HCT116 (cell line): ENCODE measurements around the gene MPC1. TPM values are rescaled to one million over a fixed set of nuclear protein-coding genes. Genes with fewer than 3 reads are reported as not detected.

Source experiments
- ATAC-seq: fragments of 200-7000 bp; cut with Tn5 transposase; 2 replicates; pipeline ENCODE4 v1.9.1; 2020; ENCODE audit warnings: mild to moderate bottlenecking, moderate library complexity
- BruUV-seq: library from RNA; stranded (reverse); fragments of 400-500 nt; replicated peaks from 2 replicates; lab custom pipeline; 2021; lab: Mats Ljungman, UMichigan
- CTCF ChIA-PET: fragments of 300-600 bp; sonication (Branson Sonifier 250); formaldehyde crosslinking; loops from one replicate; lab custom pipeline; 2021; ENCODE audit warnings: antibody characterized with exemption; lab: Charles Lee
- POLR2A ChIA-PET: fragments of 300-600, 350-600 bp; sonication (Branson Sonifier 250); formaldehyde crosslinking; loops from one replicate; lab custom pipeline; 2021; ENCODE audit warnings: antibody characterized with exemption; lab: Charles Lee
- RAD21 ChIA-PET, 2 experiments: fragments of 300-600 bp; sonication (Branson Sonifier 250); formaldehyde crosslinking; loops; one replicate each; lab custom pipeline; 2023; ENCODE audit warnings: low total read pairs in 2 of 2; ENCODE audit not compliant: uncharacterized antibody in 2 of 2, unreplicated experiment in 2 of 2, low non-redundant PET in 1 of 2; lab: Charles Lee
- DNase-seq: peaks from one replicate; pipeline ENCODE4 v3.0.0-alpha.2; 2010; ENCODE audit warnings: low read depth, low spot score
- H2AFZ ChIP-seq: fragments of 200-600 bp; shearing (Covaris generic), sonication (generic); 2 replicates; pipeline ENCODE4 v1.6.1; 2017; ENCODE audit warnings: low read depth, mixed run types, mixed read lengths, antibody characterized with exemption, low read length; ENCODE audit not compliant: poor library complexity, severe bottlenecking
- H3K27ac ChIP-seq: 2 replicates; pipeline ENCODE4 v1.5.1; 2012; ENCODE audit warnings: low read depth, low read length
- H3K27me3 ChIP-seq: fragments of 200-600 bp; sonication (generic); 2 replicates; pipeline ENCODE4 v1.6.1; 2016; ENCODE audit warnings: mixed run types, low read length, mixed read lengths; ENCODE audit not compliant: insufficient read depth
- H3K36me3 ChIP-seq, 2 experiments: fragments of 200-500 bp in 1 of 2; fragments of 200-600 bp in 1 of 2; sonication (Bioruptor generic) in 1 of 2; sonication (generic) in 1 of 2; 2 replicates each; pipeline versions ENCODE4 v1.5.1 to v1.6.1; 2014 to 2016; ENCODE audit warnings: low read length in 2 of 2, inconsistent platforms in 1 of 2, mixed read lengths in 1 of 2, mixed run types in 1 of 2; ENCODE audit not compliant: insufficient read depth in 2 of 2, control insufficient read depth in 1 of 2
- H3K4me1 ChIP-seq, 2 experiments: fragments of 200-600 bp in 1 of 2; sonication (generic) in 1 of 2; 2 replicates each; pipeline versions ENCODE4 v1.5.1 to v1.6.1; 2012 to 2017; ENCODE audit warnings: low read length in 2 of 2, inconsistent platforms in 1 of 2, mild to moderate bottlenecking in 1 of 2, mixed read lengths in 1 of 2, mixed run types in 1 of 2, moderate library complexity in 1 of 2; ENCODE audit not compliant: insufficient read depth in 2 of 2, control insufficient read depth in 1 of 2
- H3K4me2 ChIP-seq: fragments of 200-600 bp; sonication (generic); 2 replicates; pipeline ENCODE4 v1.6.1; 2017; ENCODE audit warnings: mixed run types, low read length, mixed read lengths
- H3K4me3 ChIP-seq, 2 experiments: fragments of 200-600 bp in 1 of 2; sonication (generic) in 1 of 2; replicated peaks in 1 of 2; 2 replicates each; pipeline ENCODE4 v1.5.1; 2011 to 2016; ENCODE audit warnings: low read length in 2 of 2, control low read depth in 1 of 2, low read depth in 1 of 2, mild to moderate bottlenecking in 1 of 2, mixed read lengths in 1 of 2, mixed run types in 1 of 2
- H3K79me2 ChIP-seq: fragments of 200-600 bp; sonication (generic); 2 replicates; pipeline ENCODE4 v1.6.1; 2017; ENCODE audit warnings: mild to moderate bottlenecking, mixed run types, low read length, moderate library complexity, mixed read lengths; ENCODE audit not compliant: insufficient read depth
- H3K9ac ChIP-seq: fragments of 200-600 bp; sonication (generic); 2 replicates; pipeline ENCODE4 v1.6.1; 2016; ENCODE audit warnings: low read length, mixed read lengths
- H3K9me2 ChIP-seq: fragments of 200-600 bp; sonication (generic), shearing (Covaris generic); 2 replicates; pipeline ENCODE4 v1.6.1; 2017; ENCODE audit warnings: mixed run types, mild to moderate bottlenecking, moderate library complexity; ENCODE audit not compliant: insufficient read depth
- H3K9me3 ChIP-seq, 2 experiments: fragments of 200-500 bp in 1 of 2; fragments of 200-600 bp in 1 of 2; sonication (Bioruptor generic) in 1 of 2; sonication (generic) in 1 of 2; 2 replicates each; pipeline ENCODE4 v1.6.1; 2014 to 2017; ENCODE audit warnings: low read length in 2 of 2, mixed read lengths in 2 of 2, inconsistent platforms in 1 of 2, low read depth in 1 of 2, mild to moderate bottlenecking in 1 of 2, mixed run types in 1 of 2, moderate library complexity in 1 of 2; ENCODE audit not compliant: control insufficient read depth in 1 of 2, insufficient read depth in 1 of 2
- H4K20me1 ChIP-seq: fragments of 200-600 bp; sonication (generic), shearing (Covaris generic); 2 replicates; pipeline ENCODE4 v1.6.1; 2017; ENCODE audit warnings: mixed run types, mild to moderate bottlenecking, moderate library complexity; ENCODE audit not compliant: insufficient read depth
- CBX3 ChIP-seq: IDR thresholded peaks from 2 replicates; pipeline ENCODE4 v1.6.1; 2012; ENCODE audit warnings: low read depth
- CEBPB ChIP-seq: IDR thresholded peaks from 2 replicates; pipeline ENCODE4 v1.6.1; 2012; ENCODE audit warnings: low read depth
- EGR1 ChIP-seq: IDR thresholded peaks from 2 replicates; pipeline ENCODE4 v1.6.1; 2012; ENCODE audit warnings: low read depth
- ELF1 ChIP-seq: IDR thresholded peaks from 2 replicates; pipeline ENCODE4 v1.6.1; 2012; ENCODE audit warnings: low read depth, borderline replicate concordance
- EZH2 ChIP-seq: fragments of 200-600 bp; sonication (generic); IDR thresholded peaks from 2 replicates; pipeline ENCODE4 v1.6.1; 2017; ENCODE audit warnings: antibody characterized with exemption, mixed run types
- EZH2phosphoT487 ChIP-seq: fragments of 200-600 bp; IDR thresholded peaks from 2 replicates; pipeline ENCODE4 v1.6.1; 2018; ENCODE audit warnings: antibody characterized with exemption, borderline replicate concordance
- FOSL1 ChIP-seq: IDR thresholded peaks from 2 replicates; pipeline ENCODE4 v1.6.1; 2012; ENCODE audit warnings: low read depth
- JUND ChIP-seq: IDR thresholded peaks from 2 replicates; pipeline ENCODE4 v1.6.1; 2012
- POLR2A ChIP-seq: IDR thresholded peaks from 2 replicates; pipeline ENCODE4 v1.7.0; 2011; ENCODE audit warnings: borderline replicate concordance; ENCODE audit not compliant: insufficient read depth, insufficient read length; ENCODE audit errors: extremely low read depth
- RAD21 ChIP-seq: IDR thresholded peaks from 2 replicates; pipeline ENCODE4 v1.6.1; 2012; ENCODE audit warnings: low read depth, mild to moderate bottlenecking
- REST ChIP-seq: IDR thresholded peaks from 2 replicates; pipeline ENCODE4 v1.6.1; 2012; ENCODE audit warnings: low read depth
- SIN3A ChIP-seq: IDR thresholded peaks from 2 replicates; pipeline ENCODE4 v1.6.1; 2012; ENCODE audit warnings: low read depth
- SP1 ChIP-seq: IDR thresholded peaks from 2 replicates; pipeline ENCODE4 v1.6.1; 2012; ENCODE audit warnings: low read depth
- SRF ChIP-seq: IDR thresholded peaks from 2 replicates; pipeline ENCODE4 v1.6.1; 2012; ENCODE audit warnings: low read depth
- YY1 ChIP-seq: IDR thresholded peaks from 2 replicates; pipeline ENCODE4 v1.6.1; 2011; ENCODE audit warnings: low read length, low read depth, moderate library complexity, mild to moderate bottlenecking; ENCODE audit not compliant: insufficient replicate concordance; ENCODE audit errors: extremely low read depth
- ZBTB33 ChIP-seq: IDR thresholded peaks from 2 replicates; pipeline ENCODE4 v1.6.1; 2011; ENCODE audit warnings: mild to moderate bottlenecking, low read length, moderate library complexity; ENCODE audit not compliant: insufficient replicate concordance; ENCODE audit errors: extremely low read depth
- ZNF274 ChIP-seq: fragments of 200-500 bp; sonication (Bioruptor generic); IDR thresholded peaks from 2 replicates; pipeline ENCODE4 v1.6.1; 2014; ENCODE audit warnings: mild to moderate bottlenecking, low read depth, low read length, inconsistent platforms
- intact Hi-C: fragments of 100-400 bp; cut with micrococcal nuclease; formaldehyde crosslinking; loops from 2 replicates; pipeline ENCODE4 v1.10.0; 2022
- total RNA-seq: library from RNA; stranded (reverse); gene quantifications from one replicate; pipeline ENCODE4 v1.2.1, GENCODE V29; 2021; ENCODE audit not compliant: unreplicated experiment
- TF ChIP-seq, protein P1 (sequence below), 3 experiments: fragments of 200-600 bp in 1 of 3; sonication (generic) in 1 of 3; IDR thresholded peaks in 2 of 3; conservative IDR thresholded peaks in 1 of 3; 2 replicates each; pipeline ENCODE4 v1.5.1; 2012 to 2017; ENCODE audit warnings: low read depth in 2 of 3, low read length in 2 of 3, antibody characterized with exemption in 1 of 3, borderline replicate concordance in 1 of 3, control low read depth in 1 of 3, mild to moderate bottlenecking in 1 of 3, mixed read lengths in 1 of 3, mixed run types in 1 of 3, moderate library complexity in 1 of 3; ENCODE audit not compliant: insufficient read depth in 1 of 3
- TF ChIP-seq, protein P2 (sequence below): IDR thresholded peaks from 2 replicates; pipeline ENCODE4 v1.6.1; 2012

The MPC1 gene
- total RNA-seq, 1 experiment from 2014 or later, result 15.9 TPM

DNA sequence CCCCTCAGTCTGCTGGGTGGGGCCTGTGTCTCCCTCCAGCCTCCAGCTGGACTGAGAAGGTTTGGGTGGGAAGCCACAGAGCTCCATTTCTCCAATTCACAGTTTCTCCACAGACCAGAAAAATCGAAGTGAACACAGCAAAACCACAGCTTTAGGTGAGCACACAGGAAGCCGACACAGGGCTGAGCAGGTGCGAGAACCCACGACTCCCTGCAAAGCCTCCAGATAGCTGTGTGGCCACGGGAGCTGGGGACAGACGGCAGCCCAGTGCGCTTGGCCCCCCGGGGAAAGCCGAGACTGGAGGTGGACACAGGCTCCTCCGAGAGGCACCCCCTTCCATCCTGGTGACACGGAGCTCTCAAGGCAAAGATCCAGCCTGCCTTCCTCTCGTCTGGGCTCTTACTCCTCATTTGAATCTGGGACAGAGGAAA, 29.0 kb upstream of the MPC1 start:
- ChIA-PET POLR2A (no interaction called here), RAD21 (no interaction called here), CTCF (no interaction called here)
- no peaks in the 10 kb centered on the region for H4K20me1 ChIP-seq
- DNase-seq (no peak), ATAC-seq (no peak)
- H3K36me3 ChIP-seq, result no peaks in the 10 kb centered on the region
- no peaks in the 10 kb centered on the region for H3K79me2 ChIP-seq
- no peak overlapping the region for H3K4me3 ChIP-seq
- H3K9ac ChIP-seq, result no peak overlapping the region
- H3K27me3 ChIP-seq, result no peaks in the 10 kb centered on the region
- no peak overlapping the region for H3K27ac ChIP-seq
- no peaks in the 10 kb centered on the region for H3K9me3 ChIP-seq
- H3K4me1 ChIP-seq, result no peaks in the 10 kb centered on the region
- no TSS peak for BruUV-seq
- H2AFZ ChIP-seq, result no peak overlapping the region
- H3K9me2 ChIP-seq, result no peaks in the 10 kb centered on the region
- H3K4me2 ChIP-seq, result no peak overlapping the region
- TF ChIP-seq REST (no peak), ZNF274 (no peak), ZBTB33 (no peak), CBX3 (no peak), EZH2phosphoT487 (no peak), SRF (no peak), YY1 (no peak), EZH2 (no peak), ELF1 (no peak), FOSL1 (no peak), SP1 (no peak), RAD21 (no peak), POLR2A (no peak), SIN3A (no peak), CEBPB (no peak), EGR1 (no peak), JUND (no peak)
- TF ChIP-seq, protein P1, sequence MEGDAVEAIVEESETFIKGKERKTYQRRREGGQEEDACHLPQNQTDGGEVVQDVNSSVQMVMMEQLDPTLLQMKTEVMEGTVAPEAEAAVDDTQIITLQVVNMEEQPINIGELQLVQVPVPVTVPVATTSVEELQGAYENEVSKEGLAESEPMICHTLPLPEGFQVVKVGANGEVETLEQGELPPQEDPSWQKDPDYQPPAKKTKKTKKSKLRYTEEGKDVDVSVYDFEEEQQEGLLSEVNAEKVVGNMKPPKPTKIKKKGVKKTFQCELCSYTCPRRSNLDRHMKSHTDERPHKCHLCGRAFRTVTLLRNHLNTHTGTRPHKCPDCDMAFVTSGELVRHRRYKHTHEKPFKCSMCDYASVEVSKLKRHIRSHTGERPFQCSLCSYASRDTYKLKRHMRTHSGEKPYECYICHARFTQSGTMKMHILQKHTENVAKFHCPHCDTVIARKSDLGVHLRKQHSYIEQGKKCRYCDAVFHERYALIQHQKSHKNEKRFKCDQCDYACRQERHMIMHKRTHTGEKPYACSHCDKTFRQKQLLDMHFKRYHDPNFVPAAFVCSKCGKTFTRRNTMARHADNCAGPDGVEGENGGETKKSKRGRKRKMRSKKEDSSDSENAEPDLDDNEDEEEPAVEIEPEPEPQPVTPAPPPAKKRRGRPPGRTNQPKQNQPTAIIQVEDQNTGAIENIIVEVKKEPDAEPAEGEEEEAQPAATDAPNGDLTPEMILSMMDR (IDR thresholded peaks at IDR 0.05 in 2 of 3, conservative IDR thresholded peaks at IDR 0.05 in 1 of 3; ENCODE audit: borderline replicate concordance in 1 of 3, insufficient read depth in 1 of 3, low read depth in 2 of 3, low read length in 2 of 3), result no peak
- TF ChIP-seq, protein P2, sequence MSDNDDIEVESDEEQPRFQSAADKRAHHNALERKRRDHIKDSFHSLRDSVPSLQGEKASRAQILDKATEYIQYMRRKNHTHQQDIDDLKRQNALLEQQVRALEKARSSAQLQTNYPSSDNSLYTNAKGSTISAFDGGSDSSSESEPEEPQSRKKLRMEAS, result no peak
- intact Hi-C loops, result no loop called here
